NB4 (cell line): ENCODE measurements around the gene PLA2G4F.

Experiments
- CTCF ChIP-seq: IDR thresholded peaks from one replicate; pipeline ENCODE4 v1.5.1; 2012; ENCODE audit warnings: low read depth, low read length
- MAX ChIP-seq: IDR thresholded peaks from 2 replicates; pipeline ENCODE4 v1.6.1; 2011; ENCODE audit warnings: low read depth, low read length
- POLR2A ChIP-seq: IDR thresholded peaks from 2 replicates; pipeline ENCODE4 v1.6.1; 2011; ENCODE audit warnings: mild to moderate bottlenecking; ENCODE audit not compliant: insufficient read length; ENCODE audit errors: extremely low read depth

GRCh38 chr15:42158941-42159340, 2.5 kb upstream of the PLA2G4F start:
- no peak for TF ChIP-seq POLR2A
- TF ChIP-seq CTCF: no peak
- TF ChIP-seq MAX: no peak
